NOMO-1 treated with DMSO at 0.1 percent for 48 hours (cell line): ENCODE results near the gene PRRC1.

Source experiments
- DNase-seq: peaks from one replicate; lab custom pipeline; 2025; ENCODE audit not compliant: unreplicated experiment; lab: John Stamatoyannopoulos, UW

The PRRC1 gene

GRCh38 chr5:127602481-127602880, 85.0 kb downstream of the PRRC1 start:
- DNase-seq = no peak

GRCh38 chr5:127602896-127603844, 85.7 kb downstream of the PRRC1 start:
- no peak for DNase-seq
